Smooth muscle cell (in vitro differentiated cells): Measurements from ENCODE around the gene APOO. TPM values are rescaled to one million over a fixed set of nuclear protein-coding genes. Genes with fewer than 3 reads are reported as not detected.

Experiments
- DNase-seq: peaks from one replicate; lab custom pipeline; 2025; ENCODE audit not compliant: unreplicated experiment; lab: John Stamatoyannopoulos, UW
- H2AFZ ChIP-seq: fragments of 200-600 bp; sonication (generic); 2 replicates; pipeline ENCODE4 v1.6.0; 2016; ENCODE audit warnings: antibody characterized with exemption, low read depth, mild to moderate bottlenecking
- H3F3A ChIP-seq: fragments of 200-600 bp; sonication (generic); 2 replicates; pipeline ENCODE4 v1.6.0; 2017; ENCODE audit warnings: antibody characterized with exemption, low read depth
- H3K27ac ChIP-seq: fragments of 200-600 bp; sonication (generic); 2 replicates; pipeline ENCODE4 v1.5.1; 2016; ENCODE audit warnings: low read depth, mild to moderate bottlenecking
- H3K27me3 ChIP-seq: fragments of 200-600 bp; sonication (generic); 2 replicates; pipeline ENCODE4 v1.6.1; 2016; ENCODE audit warnings: low read depth, mild to moderate bottlenecking
- H3K36me3 ChIP-seq: fragments of 200-600 bp; sonication (generic); 2 replicates; pipeline ENCODE4 v1.5.1; 2016; ENCODE audit warnings: low read depth
- H3K4me1 ChIP-seq: fragments of 200-600 bp; sonication (generic); 2 replicates; pipeline ENCODE4 v1.5.1; 2016; ENCODE audit warnings: low read depth
- H3K4me2 ChIP-seq: fragments of 200-600 bp; sonication (generic); 2 replicates; pipeline ENCODE4 v1.6.0; 2016; ENCODE audit warnings: mild to moderate bottlenecking
- H3K4me3 ChIP-seq: fragments of 200-600 bp; sonication (generic); 2 replicates; pipeline ENCODE4 v1.5.1; 2016; ENCODE audit warnings: mild to moderate bottlenecking
- H3K79me2 ChIP-seq: fragments of 200-600 bp; sonication (generic); 2 replicates; pipeline ENCODE4 v1.6.0; 2016; ENCODE audit warnings: low read depth, mild to moderate bottlenecking
- H3K9ac ChIP-seq: fragments of 200-600 bp; sonication (generic); 2 replicates; pipeline ENCODE4 v1.6.0; 2016; ENCODE audit warnings: low read depth
- H3K9me3 ChIP-seq: fragments of 200-600 bp; sonication (generic); replicated peaks from 2 replicates; pipeline ENCODE4 v1.5.1; 2016; ENCODE audit warnings: low read depth
- H4K20me1 ChIP-seq: fragments of 200-600 bp; sonication (generic); 2 replicates; pipeline ENCODE4 v1.6.0; 2016; ENCODE audit warnings: low read depth
- WGBS: methylation state at CpG from one replicate; pipeline ENCODE4 v1.1.7; 2016; ENCODE audit warnings: low lambda C conversion rate; 5-methylcytosine and 5-hydroxymethylcytosine counted together
- polyA plus RNA-seq: library from polyadenylated mRNA; unstranded; fragments of >200 nt; fragmentation: Nextera tagmentation; extraction: Ambion mirVana; gene quantifications from 2 replicates; pipeline ENCODE4 v1.2.1, GENCODE V29; 2016
- total RNA-seq: library from RNA; depleted of rRNA; stranded (reverse); fragments of >200 nt; gene quantifications from 2 replicates; pipeline ENCODE4 v1.2.3, GENCODE V29; 2014
- TF ChIP-seq, protein P1 (sequence below): fragments of 200-600 bp; sonication (generic); IDR thresholded peaks from 2 replicates; pipeline ENCODE4 v1.5.1; 2017; ENCODE audit warnings: borderline replicate concordance, mild to moderate bottlenecking, antibody characterized with exemption; ENCODE audit not compliant: insufficient read depth, poor library complexity, severe bottlenecking

Gene APOO
- total and polyA plus RNA-seq, 2 experiments from 2014 or later, result 38.7 to 54.3 TPM

- Histone ChIP-seq H4K20me1 (no peaks in the 10 kb centered on the region), H3K9me3 (no peaks in the 10 kb centered on the region), H3K9ac (no peak overlapping the region), H3K4me3 (no peak overlapping the region), H3K36me3 (no peaks in the 10 kb centered on the region), H3K4me1 (peaks cover 7% of the 10 kb centered on the region), H3K27me3 (no peaks in the 10 kb centered on the region), H3K79me2 (no peaks in the 10 kb centered on the region), H2AFZ (no peak overlapping the region), H3F3A (no peaks in the 10 kb centered on the region), H3K4me2 (no peak overlapping the region), H3K27ac (no peak overlapping the region)
- no peak for DNase-seq
- WGBS, result 99% methylated on average over 4 of the region's 4 CpGs
- TF ChIP-seq, protein P1, sequence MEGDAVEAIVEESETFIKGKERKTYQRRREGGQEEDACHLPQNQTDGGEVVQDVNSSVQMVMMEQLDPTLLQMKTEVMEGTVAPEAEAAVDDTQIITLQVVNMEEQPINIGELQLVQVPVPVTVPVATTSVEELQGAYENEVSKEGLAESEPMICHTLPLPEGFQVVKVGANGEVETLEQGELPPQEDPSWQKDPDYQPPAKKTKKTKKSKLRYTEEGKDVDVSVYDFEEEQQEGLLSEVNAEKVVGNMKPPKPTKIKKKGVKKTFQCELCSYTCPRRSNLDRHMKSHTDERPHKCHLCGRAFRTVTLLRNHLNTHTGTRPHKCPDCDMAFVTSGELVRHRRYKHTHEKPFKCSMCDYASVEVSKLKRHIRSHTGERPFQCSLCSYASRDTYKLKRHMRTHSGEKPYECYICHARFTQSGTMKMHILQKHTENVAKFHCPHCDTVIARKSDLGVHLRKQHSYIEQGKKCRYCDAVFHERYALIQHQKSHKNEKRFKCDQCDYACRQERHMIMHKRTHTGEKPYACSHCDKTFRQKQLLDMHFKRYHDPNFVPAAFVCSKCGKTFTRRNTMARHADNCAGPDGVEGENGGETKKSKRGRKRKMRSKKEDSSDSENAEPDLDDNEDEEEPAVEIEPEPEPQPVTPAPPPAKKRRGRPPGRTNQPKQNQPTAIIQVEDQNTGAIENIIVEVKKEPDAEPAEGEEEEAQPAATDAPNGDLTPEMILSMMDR, result no peak
These were observed 65.8 kb downstream of the APOO start for GRCh38 chrX:23841847-23842522.

DNA sequence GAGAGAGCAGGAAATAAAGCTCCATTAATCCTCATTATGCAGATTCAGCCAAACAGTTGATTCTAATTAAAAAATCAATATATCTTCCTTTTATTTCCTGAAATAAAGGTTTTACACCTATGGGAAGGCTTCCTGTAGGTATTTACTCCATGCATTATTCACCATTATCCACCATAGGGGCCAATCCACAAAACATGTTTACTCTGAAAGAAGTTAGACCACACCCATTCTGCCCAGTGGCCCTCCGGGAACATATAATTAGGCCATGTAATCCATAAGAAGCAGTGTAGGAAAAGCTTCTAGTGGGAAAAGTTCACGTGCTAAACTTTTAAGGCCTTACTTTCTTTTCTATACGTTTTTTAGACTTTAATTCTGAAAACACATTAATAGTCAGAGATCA is 67.1 kb downstream of the APOO start:
- Histone ChIP-seq H3K79me2 (no peaks in the 10 kb centered on the region), H3K4me2 (no peak overlapping the region), H2AFZ (no peak overlapping the region), H3F3A (no peaks in the 10 kb centered on the region), H3K27ac (no peak overlapping the region), H3K4me1 (peaks cover 7% of the 10 kb centered on the region), H3K36me3 (no peaks in the 10 kb centered on the region), H3K4me3 (no peak overlapping the region), H3K27me3 (no peaks in the 10 kb centered on the region), H3K9ac (no peak overlapping the region), H3K9me3 (no peaks in the 10 kb centered on the region), H4K20me1 (no peaks in the 10 kb centered on the region)
- TF ChIP-seq, protein P1, result no peak
- no peak for DNase-seq
- WGBS, result 83% methylated on average over 3 of the region's 3 CpGs

DNA sequence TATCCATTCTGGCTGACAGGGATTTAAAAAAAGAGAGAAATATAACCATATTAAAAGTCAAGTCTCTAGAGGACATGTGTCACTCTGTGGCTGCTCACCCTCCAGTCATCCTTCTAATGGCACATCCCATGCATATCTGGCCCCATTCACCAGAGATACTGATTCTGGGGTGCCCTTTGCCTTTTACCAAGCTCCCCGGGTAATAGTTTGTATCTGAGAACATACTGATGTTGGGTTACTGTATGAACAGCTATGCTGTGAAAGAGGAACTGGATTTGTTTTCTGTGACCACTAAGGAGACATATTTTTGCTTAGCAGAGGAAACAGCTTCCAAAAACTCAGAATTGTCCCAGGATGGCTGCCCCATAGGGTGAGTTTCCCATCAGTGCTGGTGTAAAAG is 68.8 kb downstream of the APOO start:
- Histone ChIP-seq H3K4me1 (peaks cover 4% of the 10 kb centered on the region), H3K36me3 (no peaks in the 10 kb centered on the region), H3F3A (no peaks in the 10 kb centered on the region), H4K20me1 (no peaks in the 10 kb centered on the region), H3K4me2 (no peak overlapping the region), H3K27ac (no peak overlapping the region), H3K27me3 (no peaks in the 10 kb centered on the region), H2AFZ (no peak overlapping the region), H3K9ac (no peak overlapping the region), H3K9me3 (no peaks in the 10 kb centered on the region), H3K79me2 (no peaks in the 10 kb centered on the region), H3K4me3 (no peak overlapping the region)
- no peak for DNase-seq
- 96% methylated on average over 1 of the region's 1 CpG for WGBS
- TF ChIP-seq, protein P1, result no peak

- Histone ChIP-seq H3K27me3 (no peaks in the 10 kb centered on the region), H3K36me3 (no peaks in the 10 kb centered on the region), H3F3A (no peaks in the 10 kb centered on the region), H3K4me2 (no peak overlapping the region), H3K27ac (no peak overlapping the region), H2AFZ (no peak overlapping the region), H4K20me1 (no peaks in the 10 kb centered on the region), H3K9me3 (no peaks in the 10 kb centered on the region), H3K4me3 (no peak overlapping the region), H3K79me2 (no peaks in the 10 kb centered on the region), H3K4me1 (no peaks in the 10 kb centered on the region), H3K9ac (no peak overlapping the region)
- TF ChIP-seq, protein P1, result no peak
- 100% methylated on average over 1 of the region's 1 CpG for WGBS
- no peak for DNase-seq
These were observed 75.0 kb downstream of the APOO start for GRCh38 chrX:23832721-23833120.
